Vagina (tissue), 2 donors: ENCODE results near the gene SGK1.

Experiments
- CTCF ChIP-seq, 3 experiments: fragments of 450-650 bp in 2 of 3; fragments of 200-600 bp in 1 of 3; sonication (generic) in 1 of 3; IDR thresholded peaks; one replicate each; pipeline ENCODE4 v1.5.1; 2017 to 2019; ENCODE audit warnings: antibody characterized with exemption in 3 of 3, mild to moderate bottlenecking in 2 of 3, moderate library complexity in 2 of 3
- POLR2A ChIP-seq, 2 donors: fragments of 450-650 bp; IDR thresholded peaks; one replicate each; pipeline ENCODE4 v1.6.1; 2017; ENCODE audit warnings: antibody characterized with exemption in 2 of 2, mild to moderate bottlenecking in 2 of 2, moderate library complexity in 2 of 2
- POLR2AphosphoS5 ChIP-seq, 2 donors: sonication (generic); formaldehyde crosslinking; IDR thresholded peaks; one replicate each; pipeline ENCODE4 v1.9.0; 2017; ENCODE audit warnings: antibody characterized with exemption in 2 of 2, mild to moderate bottlenecking in 2 of 2, low read depth in 1 of 2; ENCODE audit not compliant: insufficient read depth in 1 of 2

GRCh38 chr6:134254118-134254517 is 63.8 kb downstream of the SGK1 start:
- TF ChIP-seq CTCF (IDR thresholded peaks at IDR 0.05) (no peak), POLR2AphosphoS5 (IDR thresholded peaks at IDR 0.05; ENCODE audit: insufficient read depth in 1 of 2, low read depth in 1 of 2) (no peak), POLR2A (IDR thresholded peaks at IDR 0.05) (no peak)
